OCI-LY7 (cell line): ENCODE measurements around the gene COQ4. TPM values are rescaled to one million over a fixed set of nuclear protein-coding genes. Genes with fewer than 3 reads are reported as not detected.
"Not testable (repeated sequence)": the region's sequence is repeated elsewhere in the genome, so short reads cannot be mapped to it uniquely, and the experiment has no call there.

Experiments
- BruUV-seq: library from RNA; stranded (reverse); fragments of 400-500 nt; replicated peaks from 2 replicates; lab custom pipeline; 2021; lab: Mats Ljungman, UMichigan
- CTCF ChIA-PET: fragments of 300-600 bp; sonication (Branson Sonifier 250); formaldehyde crosslinking; loops from one replicate; lab custom pipeline; 2022; ENCODE audit warnings: antibody characterized with exemption; ENCODE audit not compliant: unreplicated experiment; lab: Charles Lee
- POLR2A ChIA-PET: fragments of 300-600 bp; sonication (Branson Sonifier 250); formaldehyde crosslinking; loops from one replicate; lab custom pipeline; 2022; ENCODE audit warnings: antibody characterized with exemption; lab: Charles Lee
- DNase-seq: peaks from one replicate; pipeline ENCODE4 v3.0.0-alpha.2; 2015; ENCODE audit warnings: low spot score
- H2AFZ ChIP-seq: fragments of 200-600 bp; sonication (generic), shearing (Covaris generic); 2 replicates; pipeline ENCODE4 v1.6.1; 2014; ENCODE audit warnings: mild to moderate bottlenecking, antibody characterized with exemption, low read length, moderate library complexity
- H3K27ac ChIP-seq: fragments of 200-600 bp; sonication (generic); 2 replicates; pipeline ENCODE4 v1.5.1; 2014; ENCODE audit warnings: mixed run types, low read depth, mild to moderate bottlenecking, moderate library complexity, low read length, inconsistent platforms; ENCODE audit not compliant: poor library complexity, severe bottlenecking
- H3K36me3 ChIP-seq: fragments of 200-600 bp; sonication (generic); 2 replicates; pipeline ENCODE4 v1.6.1; 2014; ENCODE audit warnings: mild to moderate bottlenecking, antibody characterized with exemption, low read length, moderate library complexity, mixed read lengths; ENCODE audit not compliant: insufficient read depth
- H3K4me1 ChIP-seq: fragments of 200-600 bp; sonication (generic); 2 replicates; pipeline ENCODE4 v1.5.1; 2014; ENCODE audit warnings: mild to moderate bottlenecking, low read length; ENCODE audit not compliant: insufficient read depth, poor library complexity, severe bottlenecking
- H3K4me2 ChIP-seq: fragments of 200-600 bp; sonication (generic); 2 replicates; pipeline ENCODE4 v1.6.1; 2014; ENCODE audit warnings: mild to moderate bottlenecking, low read length
- H3K4me3 ChIP-seq: fragments of 200-600 bp; sonication (generic); 2 replicates; pipeline ENCODE4 v1.5.1; 2014; ENCODE audit warnings: mild to moderate bottlenecking, low read depth, low read length; ENCODE audit not compliant: poor library complexity, severe bottlenecking
- H3K79me2 ChIP-seq: fragments of 200-600 bp; sonication (generic); 2 replicates; pipeline ENCODE4 v1.6.1; 2016; ENCODE audit warnings: low read depth, mild to moderate bottlenecking, low read length, moderate library complexity, mixed read lengths; ENCODE audit not compliant: insufficient read depth
- H3K9me2 ChIP-seq: fragments of 200-600 bp; sonication (generic); 2 replicates; pipeline ENCODE4 v1.6.1; 2016; ENCODE audit warnings: mild to moderate bottlenecking, low read length, mixed read lengths; ENCODE audit not compliant: insufficient read depth
- H3K9me3 ChIP-seq: fragments of 200-600 bp; sonication (generic); 2 replicates; pipeline ENCODE4 v1.6.1; 2014; ENCODE audit warnings: mild to moderate bottlenecking, mixed run types, low read length, mixed read lengths
- H4K20me1 ChIP-seq: fragments of 200-600 bp; sonication (generic); 2 replicates; pipeline ENCODE4 v1.6.1; 2014; ENCODE audit warnings: mild to moderate bottlenecking, antibody characterized with exemption, low read length, moderate library complexity, mixed read lengths; ENCODE audit not compliant: insufficient read depth
- CTCF ChIP-seq: fragments of 200-600 bp; sonication (generic); conservative IDR thresholded peaks from 2 replicates; pipeline ENCODE4 v1.5.1; 2014; ENCODE audit warnings: mild to moderate bottlenecking, antibody characterized with exemption, low read length, moderate library complexity, mixed read lengths
- EZH2phosphoT487 ChIP-seq: fragments of 200-600 bp; sonication (generic); IDR thresholded peaks from 2 replicates; pipeline ENCODE4 v1.6.1; 2018; ENCODE audit warnings: low read depth, borderline replicate concordance, mild to moderate bottlenecking, mixed run types, antibody characterized with exemption, low read length, moderate library complexity, mixed read lengths
- intact Hi-C: fragments of 100-400 bp; cut with micrococcal nuclease; formaldehyde crosslinking; loops from one replicate; pipeline ENCODE4 v1.10.0; 2022; ENCODE audit not compliant: unreplicated experiment
- total RNA-seq, 2 experiments: library from RNA; depleted of rRNA in 1 of 2; stranded (reverse); fragments of >200 nt in 1 of 2; shearing (Covaris generic) in 1 of 2; gene quantifications; 2 replicates each; pipeline ENCODE4 v1.2.3, GENCODE V29; 2014 to 2022

The COQ4 gene
- total RNA-seq, 2 experiments from 2014 or later, result 53.4 to 55.8 TPM

GRCh38 chr9:128335914-128336313 is 13.3 kb downstream of the COQ4 start:
- no TSS peak for BruUV-seq
- Histone ChIP-seq H3K79me2 (no peaks in the 10 kb centered on the region), H3K9me2 (no peaks in the 10 kb centered on the region), H3K4me1 (peaks cover 5% of the 10 kb centered on the region), H3K36me3 (peaks cover 11% of the 10 kb centered on the region), H2AFZ (no peak overlapping the region), H3K9me3 (no peaks in the 10 kb centered on the region), H3K27ac (no peak overlapping the region), H4K20me1 (no peaks in the 10 kb centered on the region), H3K4me2 (no peak overlapping the region), H3K4me3 (no peak overlapping the region)
- ChIA-PET CTCF (interaction anchor here (1.0 kb wide), 1 partner anchor 85 kb away, joined by 3 read pairs; the partner anchor contains the start of gene CERCAM), POLR2A (interaction anchor here (0.5 to 2.1 kb wide), 2 partner anchors 11 to 13 kb away, joined by 3 to 8 read pairs; no protein-coding TSS in a partner anchor)
- no peak for TF ChIP-seq CTCF
- TF ChIP-seq EZH2phosphoT487, result no peak
- DNase-seq, result no peak
- intact Hi-C loops, result no loop called here

GRCh38 chr9:128337936-128338335 is 15.3 kb downstream of the COQ4 start:
- no peak overlapping the region for H3K4me2 ChIP-seq
- TF ChIP-seq EZH2phosphoT487 (no peak), CTCF (no peak)
- H3K36me3 ChIP-seq, result peaks cover 4% of the 10 kb centered on the region; the same call in 1 of the 2 replicates
- intact Hi-C loops, result no loop called here
- POLR2A ChIA-PET, result interaction anchor here (0.7 to 1.5 kb wide), 2 partner anchors 16 to 358 kb away, joined by 3 to 7 read pairs; no protein-coding TSS in a partner anchor
- no peaks in the 10 kb centered on the region for H3K9me2 ChIP-seq
- no peak for DNase-seq
- H3K27ac ChIP-seq, result no peak overlapping the region
- CTCF ChIA-PET, result no interaction called here
- no peaks in the 10 kb centered on the region for H4K20me1 ChIP-seq
- BruUV-seq, result no TSS peak
- no peaks in the 10 kb centered on the region for H3K79me2 ChIP-seq
- no peaks in the 10 kb centered on the region for H3K9me3 ChIP-seq
- no peak overlapping the region for H3K4me3 ChIP-seq
- no peak overlapping the region for H2AFZ ChIP-seq
- peaks cover 5% of the 10 kb centered on the region for H3K4me1 ChIP-seq

- peaks cover 14% of the 10 kb centered on the region for H3K36me3 ChIP-seq
- H3K79me2 ChIP-seq, H3K4me3 ChIP-seq, intact Hi-C loops, H3K4me2 ChIP-seq, H3K4me1 ChIP-seq, H3K27ac ChIP-seq, H3K9me2 ChIP-seq, CTCF ChIA-PET, DNase-seq, BruUV-seq, H4K20me1 ChIP-seq, H3K9me3 ChIP-seq, H2AFZ ChIP-seq: not testable (repeated sequence)
- POLR2A ChIA-PET, result interaction anchor here (0.5 to 0.7 kb wide), 5 partner anchors 22 to 271 kb away, joined by 3 to 5 read pairs (median 3); no protein-coding TSS in a partner anchor
These were observed 16.4 kb downstream of the COQ4 start for GRCh38 chr9:128338852-128339614.
